Caco-2 (cell line): ENCODE results near the gene OPALIN. TPM values are rescaled to one million over a fixed set of nuclear protein-coding genes. Genes with fewer than 3 reads are reported as not detected.

ENCODE experiments used
- BruUV-seq: library from RNA; stranded (reverse); fragments of 400-500 nt; replicated peaks from 2 replicates; lab custom pipeline; 2021; lab: Mats Ljungman, UMichigan
- CTCF ChIA-PET: fragments of 300-600 bp; sonication (Branson Sonifier 250); formaldehyde crosslinking; loops from one replicate; lab custom pipeline; 2022; ENCODE audit warnings: antibody characterized with exemption; lab: Charles Lee
- POLR2A ChIA-PET: fragments of 300-600 bp; sonication (Branson Sonifier 250); formaldehyde crosslinking; loops from one replicate; lab custom pipeline; 2022; ENCODE audit warnings: antibody characterized with exemption; lab: Charles Lee
- DNase-seq, 2 experiments: peaks; one replicate each; pipeline versions ENCODE4 v3.0.0 to v3.0.0-alpha.2; 2020 to 2022
- H3K27me3 ChIP-seq: replicated peaks from 2 replicates; pipeline ENCODE4 v1.6.0; 2011; ENCODE audit warnings: low read length; ENCODE audit not compliant: control insufficient read depth, insufficient read depth
- H3K36me3 ChIP-seq: 2 replicates; pipeline ENCODE4 v1.5.1; 2011; ENCODE audit warnings: low read length; ENCODE audit not compliant: control insufficient read depth, insufficient read depth
- H3K4me1 ChIP-seq: fragments of 250-450 bp; sonication (Bioruptor Pico); 2 replicates; pipeline ENCODE4 v1.5.1; 2020; ENCODE audit warnings: mild to moderate bottlenecking
- H3K4me3 ChIP-seq: 2 replicates; pipeline ENCODE4 v1.5.1; 2011; ENCODE audit warnings: low read depth, mild to moderate bottlenecking, control low read depth, low read length
- H3K9me3 ChIP-seq: fragments of 250-450 bp; sonication (Bioruptor Pico); 2 replicates; pipeline ENCODE4 v1.5.1; 2020; ENCODE audit warnings: mild to moderate bottlenecking, moderate library complexity
- H3K27ac Mint-ChIP-seq: one replicate; pipeline ENCODE4 v1.8.0; 2022; ENCODE audit warnings: mixed read lengths; ENCODE audit not compliant: unreplicated experiment
- H3K27me3 Mint-ChIP-seq: one replicate; pipeline ENCODE4 v1.8.0; 2022; ENCODE audit warnings: mixed read lengths; ENCODE audit not compliant: insufficient read depth, unreplicated experiment
- H3K36me3 Mint-ChIP-seq: one replicate; pipeline ENCODE4 v1.8.0; 2022; ENCODE audit warnings: mild to moderate bottlenecking, mixed read lengths; ENCODE audit not compliant: insufficient read depth, unreplicated experiment
- H3K4me1 Mint-ChIP-seq: one replicate; pipeline ENCODE4 v1.8.0; 2022; ENCODE audit warnings: low read depth, mixed read lengths; ENCODE audit not compliant: unreplicated experiment
- H3K4me3 Mint-ChIP-seq: one replicate; pipeline ENCODE4 v1.8.0; 2022; ENCODE audit warnings: mild to moderate bottlenecking, moderate library complexity, mixed read lengths; ENCODE audit not compliant: unreplicated experiment
- H3K9me3 Mint-ChIP-seq: one replicate; pipeline ENCODE4 v1.8.0; 2022; ENCODE audit warnings: mixed read lengths; ENCODE audit not compliant: unreplicated experiment
- intact Hi-C: fragments of 100-400 bp; cut with micrococcal nuclease; formaldehyde crosslinking; loops from one replicate; pipeline ENCODE4 v1.10.0; 2022; ENCODE audit not compliant: unreplicated experiment
- total RNA-seq: library from RNA; stranded (reverse); gene quantifications from 2 replicates; pipeline ENCODE4 v1.2.3, GENCODE V29; 2022
- TF ChIP-seq, protein P1 (sequence below), 2 experiments: fragments of 200-600 bp in 1 of 2; IDR thresholded peaks; 1 replicate in 1 of 2; 2 replicates in 1 of 2; pipeline versions ENCODE4 v1.5.1 to v1.8.0; 2011 to 2022; ENCODE audit warnings: antibody characterized with exemption in 1 of 2, control low read depth in 1 of 2, inconsistent platforms in 1 of 2, low read depth in 1 of 2, low read length in 1 of 2, mild to moderate bottlenecking in 1 of 2, moderate library complexity in 1 of 2; ENCODE audit not compliant: insufficient read depth in 1 of 2, severe bottlenecking in 1 of 2, unreplicated experiment in 1 of 2

OPALIN gene
- total RNA-seq, 1 experiment from 2014 or later, result not detected

DNA sequence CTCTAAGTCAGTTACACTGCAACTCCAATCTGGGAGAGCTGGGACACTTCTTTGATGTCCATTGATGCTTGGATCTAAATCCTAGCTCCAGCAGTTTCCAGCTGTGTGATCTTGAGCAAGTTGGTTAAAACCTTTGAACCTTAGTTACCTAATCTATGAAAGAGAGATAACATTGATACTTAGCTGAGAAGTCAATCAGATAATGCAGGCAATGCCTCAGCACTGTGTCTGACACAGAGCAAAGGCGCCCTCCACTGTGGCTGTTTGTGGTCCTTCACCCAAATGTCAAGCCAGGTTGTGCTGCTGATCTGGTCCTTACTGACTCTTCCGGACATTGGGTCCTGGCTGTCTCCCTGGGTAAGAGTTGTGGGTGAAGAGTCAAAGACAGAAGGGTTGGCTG, 34.4 kb downstream of the OPALIN start:
- peaks cover 16% of the 10 kb centered on the region for H3K27me3 Mint-ChIP-seq

DNA sequence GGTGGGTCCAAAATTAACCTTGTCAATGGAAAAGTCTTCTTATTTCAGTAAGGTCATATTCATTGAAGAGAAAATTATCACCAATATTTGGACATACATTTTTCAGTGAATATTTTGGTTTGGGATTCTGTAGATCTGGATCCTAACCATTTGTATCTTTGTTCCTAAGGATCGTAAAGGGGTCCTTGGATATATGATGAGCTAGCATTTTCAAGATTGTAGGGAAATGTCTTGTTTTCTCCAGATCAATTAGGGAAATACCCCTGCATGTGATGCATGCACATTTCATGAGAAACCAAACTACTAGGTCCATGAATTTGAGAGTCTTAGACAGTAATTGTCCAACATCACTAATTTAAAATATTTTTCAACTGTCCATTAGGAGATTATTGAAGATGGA, 36.5 kb downstream of the OPALIN start:
- no peak overlapping the region for H3K4me3 ChIP-seq
- BruUV-seq, result no TSS peak
- H3K27ac Mint-ChIP-seq, result no peak overlapping the region
- no peaks in the 10 kb centered on the region for H3K9me3 Mint-ChIP-seq
- no peaks in the 10 kb centered on the region for H3K4me1 ChIP-seq
- TF ChIP-seq, protein P1, sequence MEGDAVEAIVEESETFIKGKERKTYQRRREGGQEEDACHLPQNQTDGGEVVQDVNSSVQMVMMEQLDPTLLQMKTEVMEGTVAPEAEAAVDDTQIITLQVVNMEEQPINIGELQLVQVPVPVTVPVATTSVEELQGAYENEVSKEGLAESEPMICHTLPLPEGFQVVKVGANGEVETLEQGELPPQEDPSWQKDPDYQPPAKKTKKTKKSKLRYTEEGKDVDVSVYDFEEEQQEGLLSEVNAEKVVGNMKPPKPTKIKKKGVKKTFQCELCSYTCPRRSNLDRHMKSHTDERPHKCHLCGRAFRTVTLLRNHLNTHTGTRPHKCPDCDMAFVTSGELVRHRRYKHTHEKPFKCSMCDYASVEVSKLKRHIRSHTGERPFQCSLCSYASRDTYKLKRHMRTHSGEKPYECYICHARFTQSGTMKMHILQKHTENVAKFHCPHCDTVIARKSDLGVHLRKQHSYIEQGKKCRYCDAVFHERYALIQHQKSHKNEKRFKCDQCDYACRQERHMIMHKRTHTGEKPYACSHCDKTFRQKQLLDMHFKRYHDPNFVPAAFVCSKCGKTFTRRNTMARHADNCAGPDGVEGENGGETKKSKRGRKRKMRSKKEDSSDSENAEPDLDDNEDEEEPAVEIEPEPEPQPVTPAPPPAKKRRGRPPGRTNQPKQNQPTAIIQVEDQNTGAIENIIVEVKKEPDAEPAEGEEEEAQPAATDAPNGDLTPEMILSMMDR (IDR thresholded peaks at IDR 0.05; ENCODE audit: insufficient read depth in 1 of 2, low read depth in 1 of 2, low read length in 1 of 2, severe bottlenecking in 1 of 2, unreplicated experiment in 1 of 2), result no peak
- intact Hi-C loops, result no loop called here
- H3K27me3 Mint-ChIP-seq, result peaks cover 6% of the 10 kb centered on the region
- no peaks in the 10 kb centered on the region for H3K36me3 ChIP-seq
- no peak for DNase-seq
- H3K27me3 ChIP-seq, result no peaks in the 10 kb centered on the region; the same call in 1 of the 2 replicates
- H3K4me3 Mint-ChIP-seq, result no peak overlapping the region
- H3K9me3 ChIP-seq, result no peaks in the 10 kb centered on the region
- H3K4me1 Mint-ChIP-seq, result peaks cover 8% of the 10 kb centered on the region
- POLR2A ChIA-PET, result no interaction called here
- H3K36me3 Mint-ChIP-seq, result no peaks in the 10 kb centered on the region
- CTCF ChIA-PET, result interaction anchor here (0.7 to 1.2 kb wide), 2 partner anchors 13 to 305 kb away, joined by 3 read pairs; no protein-coding TSS in a partner anchor

More for the DNA sequence above, 34.4 kb downstream of the OPALIN start:
- Histone ChIP-seq H3K4me1 (no peaks in the 10 kb centered on the region), H3K27me3 (peaks cover 2% of the 10 kb centered on the region), H3K36me3 (no peaks in the 10 kb centered on the region), H3K4me3 (no peak overlapping the region), H3K9me3 (no peaks in the 10 kb centered on the region)
- CTCF ChIA-PET, result interaction anchor here (0.9 to 1.8 kb wide), 5 partner anchors 11 to 307 kb away, joined by 3 to 12 read pairs (median 5); no protein-coding TSS in a partner anchor
- Mint-ChIP-seq H3K9me3 (no peaks in the 10 kb centered on the region), H3K4me3 (no peak overlapping the region), H3K27ac (no peak overlapping the region), H3K4me1 (peaks cover 8% of the 10 kb centered on the region), H3K36me3 (no peaks in the 10 kb centered on the region)
- TF ChIP-seq, protein P1 (IDR thresholded peaks at IDR 0.05; ENCODE audit: insufficient read depth in 1 of 2, low read depth in 1 of 2, low read length in 1 of 2, severe bottlenecking in 1 of 2, unreplicated experiment in 1 of 2), result no peak
- intact Hi-C loops, result no loop called here
- no TSS peak for BruUV-seq
- DNase-seq, result peak in 1 of 2 experiments; percentile 19
- POLR2A ChIA-PET, result interaction anchor here (0.5 kb wide), 1 partner anchor 1027 kb away, joined by 3 read pairs; no protein-coding TSS in a partner anchor

DNA sequence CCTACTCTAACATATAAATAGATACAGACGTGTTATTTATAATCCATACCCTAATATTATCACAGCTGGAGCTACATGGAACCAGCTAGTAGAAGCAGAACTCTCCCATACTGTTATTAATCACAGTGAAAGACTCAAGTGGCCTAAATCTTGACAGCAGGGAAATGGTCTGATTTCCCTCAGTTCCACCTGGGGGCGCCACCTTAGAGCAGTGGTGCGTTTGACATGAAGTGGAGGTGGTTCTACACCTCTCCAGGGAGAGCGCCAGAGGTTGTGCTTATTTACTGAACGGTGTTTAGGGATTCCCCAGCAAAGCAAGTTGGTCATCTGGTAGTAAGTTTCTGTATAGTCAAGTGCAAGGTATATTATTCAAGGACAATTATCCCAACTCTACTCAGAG, 37.0 kb downstream of the OPALIN start:
- H3K4me1 Mint-ChIP-seq, result peaks cover 8% of the 10 kb centered on the region
- CTCF ChIA-PET, result no interaction called here
- POLR2A ChIA-PET, result no interaction called here

More for the DNA sequence above, 37.0 kb downstream of the OPALIN start:
- peaks cover 5% of the 10 kb centered on the region for H3K27me3 Mint-ChIP-seq
- H3K27ac Mint-ChIP-seq, result no peak overlapping the region
- Histone ChIP-seq H3K36me3 (no peaks in the 10 kb centered on the region), H3K9me3 (no peaks in the 10 kb centered on the region), H3K4me3 (no peak overlapping the region), H3K4me1 (no peaks in the 10 kb centered on the region), H3K27me3 (no peaks in the 10 kb centered on the region; the same call in 1 of the 2 replicates)
- BruUV-seq, result no TSS peak
- no peak for DNase-seq
- no peaks in the 10 kb centered on the region for H3K36me3 Mint-ChIP-seq
- no peak overlapping the region for H3K4me3 Mint-ChIP-seq
- no peaks in the 10 kb centered on the region for H3K9me3 Mint-ChIP-seq
- TF ChIP-seq, protein P1 (IDR thresholded peaks at IDR 0.05; ENCODE audit: insufficient read depth in 1 of 2, low read depth in 1 of 2, low read length in 1 of 2, severe bottlenecking in 1 of 2, unreplicated experiment in 1 of 2), result no peak
- intact Hi-C loops, result no loop called here
